Stimulated activated CD4-positive, alpha-beta T cell treated with anti-CD3 and anti-CD28 coated beads, Interleukin-15, amount 100 ng/mL, for 24 hours (primary cell): ENCODE data around the gene NFATC1.

Experiments
- DNase-seq: peaks from one replicate; pipeline ENCODE4 v3.0.0-alpha.2; 2020

NFATC1 gene

DNA sequence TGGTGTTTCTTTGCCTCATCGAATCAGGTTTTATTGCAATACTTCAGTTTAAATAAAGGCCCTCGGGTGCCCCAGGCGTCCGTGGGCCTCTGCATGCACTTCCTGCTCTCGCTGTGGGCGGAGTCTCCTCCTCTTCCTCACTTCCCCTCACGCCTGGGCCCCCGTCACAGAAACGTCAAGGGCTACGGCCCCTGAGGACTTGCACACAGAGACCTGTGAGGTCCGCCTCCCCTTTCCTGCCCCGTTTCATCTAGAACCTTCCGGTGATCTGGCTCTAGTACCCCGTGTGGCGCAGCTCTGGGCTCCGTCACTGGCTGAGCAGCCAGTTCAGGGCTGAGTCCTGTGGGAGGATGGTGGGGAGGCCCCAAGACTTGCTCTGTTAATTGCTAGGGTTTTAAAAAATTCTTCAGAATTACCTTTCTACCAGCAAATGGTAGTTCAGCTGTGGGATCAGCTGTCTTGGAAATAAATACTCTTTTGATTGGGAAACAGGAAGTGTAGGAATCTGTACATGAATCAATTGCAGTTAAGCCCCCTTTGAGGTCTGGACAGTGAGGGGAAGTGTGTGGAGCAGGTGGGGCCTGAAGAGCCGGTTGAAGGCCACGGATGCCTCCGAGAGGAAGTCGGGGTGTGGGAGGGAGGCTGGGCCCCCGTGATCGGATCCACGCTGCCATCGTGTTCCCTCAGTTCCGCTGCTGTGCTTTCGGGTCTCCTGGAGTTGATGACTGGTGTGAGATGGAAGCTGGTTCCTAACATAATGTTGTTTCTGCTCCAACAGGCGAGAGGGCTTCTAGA is 10.2 kb downstream of the NFATC1 start:
- DNase-seq, result peak; percentile 90

DNA sequence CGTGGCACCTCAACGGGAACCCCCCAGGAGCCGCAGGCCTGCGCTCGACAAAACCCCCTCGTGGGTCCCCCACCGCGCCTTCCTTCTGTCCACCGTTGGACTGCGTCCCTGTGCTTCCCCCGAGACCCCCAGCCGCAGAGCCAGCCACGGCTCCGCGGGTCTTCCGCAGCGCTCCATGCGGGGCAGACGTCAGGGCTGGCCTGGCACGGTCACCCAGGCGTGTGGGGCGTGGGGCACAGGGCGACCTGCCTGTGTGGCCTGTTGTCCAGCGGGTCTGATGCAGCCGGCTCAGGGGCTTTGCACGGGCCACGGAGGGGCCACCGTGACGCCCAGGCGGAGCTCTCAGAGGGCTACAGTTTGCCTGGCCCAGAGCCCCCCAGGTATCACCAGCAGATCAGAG is 11.0 kb downstream of the NFATC1 start:
- no peak for DNase-seq

DNA sequence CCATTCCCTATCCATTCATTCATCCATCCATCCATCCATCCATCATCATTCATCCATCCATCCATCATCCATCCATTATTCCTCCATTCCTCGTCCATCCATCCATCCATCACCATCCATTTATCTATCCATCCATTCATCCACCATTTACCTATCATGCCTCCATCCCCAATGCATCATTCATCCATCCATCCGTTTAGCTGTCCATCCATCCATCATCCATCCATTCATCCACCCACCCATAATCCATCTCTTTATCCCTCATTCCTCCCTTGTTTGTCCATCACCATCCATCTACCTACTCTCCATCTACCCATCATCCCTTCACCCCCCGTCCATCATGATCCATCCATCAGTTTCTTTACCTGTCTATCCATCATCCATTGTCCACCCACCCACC is 13.6 kb downstream of the NFATC1 start:
- DNase-seq, result no peak

DNA sequence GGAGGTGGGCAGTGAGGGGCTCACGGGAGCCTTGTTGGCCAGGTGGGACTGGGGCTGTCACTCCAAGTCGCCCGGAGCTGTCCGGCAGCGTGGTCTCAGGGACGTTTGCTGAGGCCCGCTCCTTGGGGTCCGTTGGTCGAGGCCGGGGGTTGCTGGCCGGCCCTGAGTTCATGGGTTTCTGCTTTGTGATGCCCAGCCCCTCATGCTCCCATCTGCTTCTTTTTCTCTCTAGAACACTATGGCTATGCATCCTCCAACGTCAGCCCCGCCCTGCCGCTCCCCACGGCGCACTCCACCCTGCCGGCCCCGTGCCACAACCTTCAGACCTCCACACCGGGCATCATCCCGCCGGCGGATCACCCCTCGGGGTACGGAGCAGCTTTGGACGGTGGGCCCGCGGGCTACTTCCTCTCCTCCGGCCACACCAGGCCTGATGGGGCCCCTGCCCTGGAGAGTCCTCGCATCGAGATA is 14.5 kb downstream of the NFATC1 start:
- DNase-seq, result no peak

DNA sequence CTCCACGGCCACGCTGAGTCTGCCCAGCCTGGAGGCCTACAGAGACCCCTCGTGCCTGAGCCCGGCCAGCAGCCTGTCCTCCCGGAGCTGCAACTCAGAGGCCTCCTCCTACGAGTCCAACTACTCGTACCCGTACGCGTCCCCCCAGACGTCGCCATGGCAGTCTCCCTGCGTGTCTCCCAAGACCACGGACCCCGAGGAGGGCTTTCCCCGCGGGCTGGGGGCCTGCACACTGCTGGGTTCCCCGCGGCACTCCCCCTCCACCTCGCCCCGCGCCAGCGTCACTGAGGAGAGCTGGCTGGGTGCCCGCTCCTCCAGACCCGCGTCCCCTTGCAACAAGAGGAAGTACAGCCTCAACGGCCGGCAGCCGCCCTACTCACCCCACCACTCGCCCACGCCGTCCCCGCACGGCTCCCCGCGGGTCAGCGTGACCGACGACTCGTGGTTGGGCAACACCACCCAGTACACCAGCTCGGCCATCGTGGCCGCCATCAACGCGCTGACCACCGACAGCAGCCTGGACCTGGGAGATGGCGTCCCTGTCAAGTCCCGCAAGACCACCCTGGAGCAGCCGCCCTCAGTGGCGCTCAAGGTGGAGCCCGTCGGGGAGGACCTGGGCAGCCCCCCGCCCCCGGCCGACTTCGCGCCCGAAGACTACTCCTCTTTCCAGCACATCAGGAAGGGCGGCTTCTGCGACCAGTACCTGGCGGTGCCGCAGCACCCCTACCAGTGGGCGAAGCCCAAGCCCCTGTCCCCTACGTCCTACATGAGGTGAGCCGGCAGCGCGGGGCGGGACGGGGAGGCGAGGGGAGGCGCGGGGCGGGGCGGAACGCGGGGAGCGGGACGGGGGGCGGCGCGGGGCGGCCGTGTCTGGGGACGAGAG is 15.2 kb downstream of the NFATC1 start:
- DNase-seq, result no peak

DNA sequence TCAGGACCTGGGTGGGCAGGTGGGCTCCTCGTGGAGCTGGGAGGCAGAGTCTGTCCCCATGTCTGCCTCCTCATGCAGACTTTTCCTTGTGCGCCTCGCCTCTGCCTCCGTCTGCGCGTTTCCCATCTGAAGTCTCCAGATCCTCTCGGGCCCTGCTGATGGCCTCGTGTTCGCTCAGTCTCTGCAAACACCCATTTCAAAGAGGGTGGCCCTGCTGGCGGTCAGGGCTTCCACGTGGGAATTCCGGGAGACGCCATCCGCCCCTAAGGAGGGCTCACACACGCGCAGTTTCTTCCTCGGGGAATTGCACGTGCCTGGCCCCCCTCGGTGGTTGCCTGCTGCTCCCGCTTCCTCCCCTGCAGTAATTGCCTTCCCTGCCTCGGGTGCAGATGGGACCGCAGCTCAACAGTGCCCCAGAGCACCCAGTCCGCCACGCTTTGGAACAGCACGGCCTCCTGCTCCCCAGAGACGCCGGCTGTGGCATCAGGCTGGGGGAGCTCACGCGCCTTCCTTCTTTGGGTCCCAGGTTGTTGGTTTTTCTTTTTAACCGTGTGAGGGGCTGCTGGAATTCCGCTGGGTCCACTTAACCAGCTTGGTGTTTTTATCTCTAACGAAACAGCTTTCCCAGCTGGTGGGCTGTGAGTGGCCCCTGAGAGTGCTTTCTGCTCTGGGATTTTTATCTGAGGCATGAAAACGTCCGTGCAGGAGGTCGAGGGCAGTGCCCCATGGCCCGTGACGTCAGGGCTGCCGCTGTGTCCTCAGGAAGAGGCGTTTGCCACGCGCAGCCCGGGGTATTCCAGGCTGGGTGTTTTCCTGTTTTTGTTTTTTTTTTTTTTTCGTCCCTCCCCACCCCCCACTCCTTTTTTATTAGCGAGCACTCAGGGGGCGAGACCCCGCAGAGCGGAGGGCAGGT is 16.1 kb downstream of the NFATC1 start:
- no peak for DNase-seq

DNA sequence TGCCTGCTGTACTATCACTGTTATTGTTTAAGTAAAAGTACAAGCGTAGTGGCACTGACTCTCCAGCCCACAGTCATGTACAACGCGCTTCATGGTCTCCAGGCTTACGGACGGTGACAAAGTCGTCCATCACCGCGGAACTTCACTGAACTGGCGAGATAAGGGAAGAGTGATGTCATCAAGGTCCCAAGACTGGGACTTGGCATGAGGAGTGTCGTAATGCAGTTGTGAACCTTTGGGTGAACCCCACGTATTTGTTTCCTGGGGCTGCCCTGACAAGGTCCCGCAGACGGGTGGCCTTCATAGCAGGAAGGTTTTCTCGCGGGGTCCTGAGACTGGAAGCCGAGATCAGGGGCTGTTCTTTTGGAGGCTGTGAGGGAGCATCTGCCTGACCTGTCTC is 17.3 kb downstream of the NFATC1 start:
- no peak for DNase-seq

DNA sequence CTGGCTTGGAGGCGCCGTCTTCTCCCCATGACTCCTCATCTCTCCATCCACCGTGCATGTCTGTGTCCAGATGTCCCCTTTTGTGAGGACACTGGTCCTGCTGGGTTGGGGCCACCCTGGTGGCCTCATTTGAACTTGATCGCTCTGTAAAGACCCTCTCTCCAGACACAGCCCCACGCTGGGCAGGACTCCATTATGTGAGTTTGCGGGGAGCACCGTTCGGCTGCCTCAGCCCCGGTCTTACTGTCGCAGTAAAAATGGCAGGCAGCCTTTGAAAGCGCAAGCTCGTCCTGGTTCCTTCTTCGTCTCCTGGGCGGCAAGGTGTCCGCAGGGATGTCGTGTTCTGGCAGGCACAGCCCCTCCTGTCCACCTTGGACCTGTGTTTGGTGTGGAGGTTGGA is 17.7 kb downstream of the NFATC1 start:
- no peak for DNase-seq

DNA sequence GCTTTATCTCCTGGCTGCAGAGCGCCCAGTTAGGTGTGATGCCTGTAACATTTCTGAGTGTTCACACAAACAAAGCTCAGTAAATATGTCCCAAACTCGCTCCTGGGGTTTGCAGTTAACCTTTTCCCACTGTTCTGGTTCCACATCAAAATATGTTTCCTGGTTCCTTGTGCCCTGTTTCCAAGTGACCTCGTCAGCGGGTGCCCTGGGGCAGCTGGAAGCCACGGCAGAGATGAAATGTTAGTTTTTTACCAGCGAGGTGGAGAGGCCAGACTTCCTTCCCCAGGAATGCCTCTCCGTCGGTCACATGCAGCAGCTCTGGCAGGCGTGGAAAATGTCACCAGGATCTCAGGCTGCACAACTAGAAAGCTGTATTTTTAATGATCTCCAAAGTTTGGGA is 18.2 kb downstream of the NFATC1 start:
- DNase-seq, result no peak

DNA sequence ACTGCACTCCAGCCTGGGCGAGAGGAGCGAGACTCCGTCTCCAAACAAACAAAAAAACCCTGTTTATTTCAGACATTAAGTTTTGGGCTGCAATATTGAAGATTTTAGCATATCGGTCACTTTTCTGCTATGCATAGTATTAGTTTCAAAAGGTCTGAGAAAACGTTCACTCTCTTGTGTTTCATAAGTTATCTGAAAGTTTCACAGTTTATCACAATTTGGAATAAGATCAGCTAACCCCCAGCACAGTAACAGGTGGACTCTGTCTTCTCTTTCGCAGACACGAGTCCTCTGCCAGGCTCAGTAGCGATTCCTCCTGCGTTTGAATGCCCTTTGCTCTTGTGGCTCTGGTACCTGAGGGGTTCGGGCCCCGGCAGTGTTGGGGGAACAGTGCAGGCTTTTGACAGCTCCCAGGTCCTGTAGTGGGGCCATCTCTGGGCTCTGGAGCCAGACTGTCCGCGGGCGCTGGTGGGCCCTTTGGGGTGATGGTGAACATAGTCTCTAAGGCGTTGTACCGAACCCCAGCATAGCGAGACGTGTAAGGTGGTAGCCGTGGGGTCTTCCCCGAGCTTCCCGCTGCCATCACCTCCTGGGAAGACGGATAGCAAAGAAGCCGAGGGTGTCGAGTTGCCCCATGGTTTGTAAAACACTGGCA is 20.4 kb downstream of the NFATC1 start:
- no peak for DNase-seq

DNA sequence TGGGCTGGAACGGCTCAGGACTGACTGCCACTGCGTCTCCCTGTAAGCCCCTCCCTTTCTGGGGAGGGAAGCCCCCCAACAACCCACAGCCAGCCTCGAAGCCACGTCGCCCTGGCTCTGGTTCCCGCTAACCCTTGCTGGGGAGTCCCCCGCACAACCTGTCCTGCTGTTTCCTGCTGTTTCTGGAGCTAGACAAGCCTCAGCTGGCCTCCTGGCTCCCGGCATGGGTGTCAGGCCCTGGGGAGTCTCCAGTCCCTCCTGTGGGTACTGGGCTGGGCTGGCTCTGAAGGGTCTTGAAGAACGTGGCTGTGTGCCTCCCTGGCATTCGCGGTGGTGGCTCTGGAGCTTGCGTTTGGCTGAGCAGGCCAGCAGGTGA is 20.9 kb downstream of the NFATC1 start:
- DNase-seq, result no peak

DNA sequence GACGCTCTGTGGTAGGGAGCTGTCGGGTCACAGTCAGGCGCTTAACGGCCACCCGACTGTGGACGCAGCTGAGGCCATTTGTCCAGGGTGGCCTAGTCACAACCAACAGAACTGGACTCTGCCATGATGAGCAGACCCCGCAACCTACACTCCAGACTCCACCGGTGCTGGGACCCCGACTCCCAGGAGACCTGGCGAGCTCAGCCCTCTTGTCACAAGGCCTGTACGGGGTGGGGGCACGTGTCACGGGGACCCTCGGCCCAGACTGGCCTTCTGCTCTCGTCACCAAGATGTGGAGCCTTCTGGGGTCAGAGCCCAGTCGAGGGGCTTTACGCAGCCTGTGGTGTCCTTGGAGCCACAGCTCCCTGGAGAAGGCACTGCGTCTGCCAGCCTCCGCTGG is 22.5 kb downstream of the NFATC1 start:
- no peak for DNase-seq

DNA sequence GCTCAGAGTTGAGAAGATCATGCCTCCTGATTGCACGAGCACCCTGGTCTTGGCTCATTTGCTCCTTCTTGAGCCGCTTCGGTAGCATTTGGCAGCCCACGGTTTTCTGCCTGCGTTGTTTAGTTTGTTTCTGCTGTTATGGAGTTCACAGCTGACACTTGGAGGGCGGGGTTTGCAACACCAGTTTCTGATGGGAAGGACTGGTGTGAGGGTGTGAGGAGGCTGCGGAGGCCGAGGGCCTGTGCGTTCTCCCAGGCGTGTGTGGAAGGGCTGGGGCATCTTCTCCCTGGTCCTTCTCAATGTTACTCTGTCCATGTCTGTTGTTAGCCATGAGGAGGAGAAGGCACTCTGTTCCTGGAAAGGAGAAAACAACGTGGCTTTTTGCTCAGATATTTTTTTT is 22.9 kb downstream of the NFATC1 start:
- DNase-seq, result no peak

DNA sequence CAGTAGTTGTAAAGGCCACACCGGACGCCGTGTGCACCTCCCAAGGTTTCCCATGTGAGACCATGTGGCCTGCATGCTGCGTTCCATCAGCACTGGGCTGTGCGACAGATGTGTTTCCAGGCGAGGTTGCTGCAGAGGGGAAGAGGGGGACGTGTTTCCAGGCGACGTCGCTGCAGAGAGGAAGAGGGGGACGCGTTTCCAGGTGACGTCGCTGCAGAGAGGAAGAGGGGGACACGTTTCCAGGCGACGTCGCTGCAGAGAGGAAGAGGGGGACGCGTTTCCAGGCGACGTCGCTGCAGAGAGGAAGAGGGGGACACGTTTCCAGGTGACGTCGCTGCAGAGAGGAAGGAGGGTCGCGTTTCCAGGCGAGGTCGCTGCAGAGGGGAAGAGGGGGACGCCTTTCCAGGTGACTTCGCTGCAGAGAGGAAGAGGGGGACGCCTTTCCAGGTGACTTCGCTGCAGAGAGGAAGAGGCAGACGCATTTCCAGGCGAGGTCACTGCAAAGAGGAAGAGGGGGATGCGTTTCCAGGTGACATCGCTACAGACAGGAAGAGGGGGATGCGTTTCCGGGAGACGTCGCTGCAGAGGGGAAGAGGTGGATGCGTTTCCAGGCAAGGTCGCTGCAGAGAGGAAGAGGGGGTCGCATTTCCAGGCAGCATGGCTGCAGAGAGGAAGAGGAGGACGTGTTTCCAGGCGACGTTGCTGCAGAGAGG is 24.5 kb downstream of the NFATC1 start:
- no peak for DNase-seq

DNA sequence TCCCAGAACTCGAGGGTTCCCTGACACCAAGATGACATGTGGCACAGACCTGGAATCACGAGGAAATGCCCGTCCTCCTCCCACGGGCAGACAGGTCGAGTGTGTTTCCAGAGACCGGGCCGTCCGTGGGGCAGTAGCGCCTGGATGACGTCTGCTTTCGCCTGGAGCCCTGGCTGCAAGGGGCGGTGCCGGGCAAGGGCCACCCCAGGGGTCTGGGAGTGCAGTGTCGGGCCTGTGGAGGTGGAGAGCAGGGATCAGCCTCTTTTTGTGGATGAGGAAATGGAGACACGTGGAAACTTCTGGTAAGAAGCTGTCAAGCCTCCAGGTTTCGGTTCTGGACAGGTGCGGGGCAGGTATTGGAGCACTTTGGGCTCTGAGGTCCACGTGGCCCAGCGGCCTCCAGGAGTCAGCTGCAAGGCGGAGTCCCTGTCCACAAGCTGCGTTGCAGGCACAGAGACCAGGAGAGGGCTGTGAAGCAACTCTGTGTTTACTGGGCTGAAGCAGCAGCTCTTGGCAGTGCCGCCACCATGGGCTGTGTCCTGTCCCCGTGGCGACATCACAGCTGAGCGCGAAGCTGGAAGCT is 25.6 kb downstream of the NFATC1 start:
- no peak for DNase-seq

DNA sequence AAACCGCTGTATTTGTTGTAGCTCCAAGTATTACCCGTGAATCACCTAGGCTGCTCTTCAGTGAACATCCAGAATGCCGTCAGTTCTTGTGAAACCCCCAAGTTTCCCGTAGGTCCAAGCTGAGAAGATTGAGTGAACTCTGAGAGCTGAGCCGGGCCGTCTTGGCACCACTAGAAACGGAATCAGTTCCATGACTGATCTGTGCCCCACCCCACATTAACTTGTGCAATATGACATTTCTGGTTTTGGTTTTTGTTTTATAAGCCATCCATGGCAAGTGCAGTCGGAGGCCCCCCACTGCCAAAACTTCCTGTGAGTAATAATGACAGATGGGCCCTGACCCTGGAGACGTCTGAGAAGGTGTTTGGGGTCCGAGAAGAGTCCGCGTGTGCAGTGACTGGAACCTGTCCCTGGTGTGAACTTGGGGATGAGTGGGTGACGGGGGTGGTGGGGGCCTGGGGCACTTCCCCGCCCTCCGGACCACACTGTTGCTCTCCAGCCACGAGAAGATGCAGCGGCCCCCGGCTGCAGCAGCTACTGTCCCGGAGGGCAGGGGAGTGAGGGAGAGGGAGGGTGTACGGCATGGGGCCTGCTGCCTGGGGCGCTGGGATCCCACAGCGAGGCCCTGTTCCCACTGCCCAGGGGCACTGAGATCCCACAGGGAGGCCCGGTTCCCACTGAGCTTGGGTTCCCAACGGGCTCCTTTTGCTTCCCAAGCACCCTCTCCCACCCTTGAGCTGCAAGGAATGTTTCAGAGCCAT is 26.5 kb downstream of the NFATC1 start:
- no peak for DNase-seq

DNA sequence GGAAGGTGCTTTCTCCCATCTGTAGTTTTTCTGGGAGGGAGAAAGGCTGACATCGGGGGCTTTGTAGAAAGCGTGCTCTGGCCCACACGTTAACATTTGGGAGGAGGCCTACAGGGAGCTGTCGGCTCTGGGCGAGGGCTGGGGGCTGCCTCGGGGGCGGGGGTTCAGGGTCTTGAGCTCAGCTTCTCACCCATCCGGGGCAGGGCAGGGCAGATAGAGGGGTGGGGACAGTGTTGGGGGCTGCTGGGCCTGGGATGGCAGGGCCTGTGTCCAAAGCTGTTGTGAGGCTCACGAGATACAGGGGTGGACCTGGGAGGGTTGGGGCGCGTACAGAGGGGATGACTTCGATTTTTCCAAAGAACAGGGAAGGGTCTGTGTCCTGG is 27.0 kb downstream of the NFATC1 start:
- DNase-seq, result no peak

DNA sequence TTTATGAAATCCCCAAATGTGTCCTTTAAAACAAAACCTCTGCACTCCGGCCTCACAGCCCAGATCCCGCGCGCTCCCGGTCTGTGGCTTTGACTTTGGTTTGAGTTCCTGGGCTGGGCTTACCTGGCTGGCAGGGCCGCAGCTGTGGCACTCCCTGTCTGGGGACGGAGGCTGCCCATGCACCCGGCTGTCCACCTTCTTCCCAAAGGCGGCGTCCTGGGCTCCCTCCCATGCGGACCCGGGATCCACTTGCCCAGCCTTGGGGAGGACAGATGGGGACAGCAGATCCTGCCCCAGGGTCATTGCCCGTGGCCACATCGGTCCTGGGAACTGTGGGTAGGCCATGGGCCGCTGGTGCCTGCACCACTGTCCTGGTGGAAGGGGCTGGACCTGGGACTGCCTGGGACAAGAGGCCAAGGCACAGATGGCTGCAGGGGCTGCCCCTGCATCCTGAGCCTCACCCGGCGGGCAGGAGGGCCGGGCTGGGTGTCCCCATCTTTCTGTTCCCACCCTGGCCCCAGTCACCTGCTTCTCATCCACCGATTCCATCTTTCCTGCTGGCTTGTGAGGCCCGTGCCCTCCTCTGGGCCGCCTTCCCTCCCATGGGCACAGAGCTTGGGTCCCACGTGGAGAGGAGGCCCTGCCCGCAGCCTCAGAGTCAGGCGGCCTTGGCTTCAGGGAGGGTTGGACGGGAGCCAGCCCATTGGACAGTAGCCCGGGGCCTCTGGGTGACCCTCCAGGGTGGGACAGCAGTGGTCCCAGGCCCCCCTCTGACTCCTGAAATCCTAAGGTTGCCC is 27.7 kb downstream of the NFATC1 start:
- no peak for DNase-seq

DNA sequence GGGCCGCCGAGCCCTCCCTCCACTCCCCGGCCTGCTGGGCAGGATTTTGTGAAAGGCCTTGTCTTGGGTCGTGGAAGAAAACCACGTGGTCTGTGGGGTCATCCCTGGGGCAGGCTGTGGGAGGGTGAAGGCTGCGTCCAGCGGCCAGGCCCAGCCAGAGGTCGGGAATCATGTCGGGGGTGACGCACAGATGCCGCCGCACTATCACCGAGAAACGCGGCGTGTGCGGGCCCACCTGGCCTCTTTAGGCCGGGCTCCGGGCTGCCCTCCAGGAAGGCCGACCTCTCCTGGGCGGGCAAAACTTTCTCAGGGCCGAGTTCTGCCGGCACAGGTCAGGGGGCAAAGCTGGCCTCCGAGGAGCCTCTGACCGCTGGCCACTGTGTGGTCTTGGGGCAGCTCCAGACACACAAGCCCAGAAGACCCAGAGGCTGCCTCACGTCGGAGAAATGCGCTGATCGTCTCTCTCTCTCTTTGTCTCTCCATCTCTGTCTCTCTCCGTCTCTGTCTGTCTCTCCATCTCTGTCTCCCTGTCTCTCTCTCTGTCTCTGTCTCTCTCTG is 28.4 kb downstream of the NFATC1 start:
- DNase-seq, result no peak
